K562 (cell line): Measurements from ENCODE around the gene LHCGR. TPM values are rescaled to one million over a fixed set of nuclear protein-coding genes. Genes with fewer than 3 reads are reported as not detected.

Experiments
- ATAC-seq: fragments of 200-7000 bp; cut with Tn5 transposase; 3 replicates; pipeline ENCODE4 v1.9.1; 2020; ENCODE audit warnings: moderate library complexity
- BruUV-seq: library from RNA; stranded (reverse); fragments of 400-500 nt; replicated peaks from 2 replicates; lab custom pipeline; 2021; lab: Mats Ljungman, UMichigan
- CTCF ChIA-PET: fragments of 300-600 bp; formaldehyde crosslinking; extraction: SDS; loops from one replicate; lab custom pipeline; 2021; ENCODE audit warnings: low intra/inter-chr PET ratio; lab: Yijun Ruan, JAX
- POLR2A ChIA-PET: fragments of 300-600, 350-650 bp; sonication (Branson Sonifier 250); formaldehyde crosslinking; extraction: SDS; loops from one replicate; lab custom pipeline; 2021; ENCODE audit warnings: antibody characterized with exemption, inconsistent platforms; lab: Yijun Ruan, JAX
- DNase-seq, 4 experiments: peaks; one replicate each; pipeline versions ENCODE4 v3.0.0 to v3.0.0-alpha.2; 2011 to 2018; ENCODE audit warnings: low spot score in 3 of 4, mixed read lengths in 3 of 4; ENCODE audit errors: extremely low read depth in 1 of 4
- FAIRE-seq: peaks from 2 replicates; lab custom pipeline; 2011; peaks lifted over from hg19 to GRCh38; lab: Jason Lieb, UNC
- H2AFZ ChIP-seq: 2 replicates; pipeline ENCODE4 v1.6.0; 2011; ENCODE audit warnings: low read depth, low read length, control low read depth, inconsistent platforms
- H3K27ac ChIP-seq: fragments of 200-600 bp; 3 replicates; pipeline ENCODE4 v1.8.0; 2011; ENCODE audit warnings: low read depth, mild to moderate bottlenecking, control low read depth, inconsistent platforms, low read length, moderate library complexity, mixed read lengths; ENCODE audit errors: extremely low read depth
- H3K27me3 ChIP-seq, 2 experiments: fragments of 300-600 bp in 1 of 2; 2 replicates in 1 of 2; 3 replicates in 1 of 2; pipeline versions ENCODE4 v1.6.0 to v1.8.0; 2011; ENCODE audit warnings: inconsistent platforms in 2 of 2, low read length in 2 of 2, mild to moderate bottlenecking in 1 of 2, mixed read lengths in 1 of 2, moderate library complexity in 1 of 2; ENCODE audit not compliant: control insufficient read depth in 2 of 2, insufficient read depth in 2 of 2
- H3K36me3 ChIP-seq: fragments of 300-600 bp; 3 replicates; pipeline ENCODE4 v1.8.0; 2011; ENCODE audit warnings: mild to moderate bottlenecking, low read length, inconsistent platforms; ENCODE audit not compliant: control insufficient read depth, insufficient read depth
- H3K4me1 ChIP-seq, 2 experiments: fragments of 200-600 bp in 1 of 2; replicated peaks in 1 of 2; 2 replicates in 1 of 2; 3 replicates in 1 of 2; pipeline versions ENCODE4 v1.5.1 to v1.8.0; 2011; ENCODE audit warnings: inconsistent platforms in 2 of 2, low read length in 2 of 2, mild to moderate bottlenecking in 1 of 2, mixed read lengths in 1 of 2, moderate library complexity in 1 of 2; ENCODE audit not compliant: control insufficient read depth in 2 of 2, insufficient read depth in 2 of 2
- H3K4me2 ChIP-seq: 2 replicates; pipeline ENCODE4 v1.6.1; 2011; ENCODE audit warnings: low read length, control low read depth, inconsistent platforms, mixed read lengths; ENCODE audit not compliant: insufficient read depth
- H3K4me3 ChIP-seq: fragments of 200-600 bp; sonication (generic), shearing (Covaris generic); 2 replicates; pipeline ENCODE4 v1.5.1; 2016; ENCODE audit warnings: control low read depth, inconsistent platforms
- H3K79me2 ChIP-seq: fragments of 200-600 bp; 3 replicates; pipeline ENCODE4 v1.8.0; 2011; ENCODE audit warnings: low read length, inconsistent platforms; ENCODE audit not compliant: control insufficient read depth, insufficient read depth
- H3K9ac ChIP-seq, 2 experiments: 2 replicates each; pipeline versions ENCODE4 v1.6.0 to v1.6.1; 2011; ENCODE audit warnings: low read depth in 2 of 2, low read length in 2 of 2, control low read depth in 1 of 2, inconsistent platforms in 1 of 2, mild to moderate bottlenecking in 1 of 2, mixed read lengths in 1 of 2; ENCODE audit not compliant: insufficient read depth in 1 of 2
- H3K9me1 ChIP-seq: one replicate; pipeline ENCODE4 v1.6.0; 2011; ENCODE audit warnings: inconsistent platforms, mild to moderate bottlenecking, low read length, moderate library complexity; ENCODE audit not compliant: control insufficient read depth, insufficient read depth
- H3K9me3 ChIP-seq: replicated peaks from 2 replicates; pipeline ENCODE4 v1.5.1; 2011; ENCODE audit warnings: low read depth, low read length, inconsistent platforms; ENCODE audit not compliant: control insufficient read depth, insufficient read depth
- H4K20me1 ChIP-seq: replicated peaks from 2 replicates; pipeline ENCODE4 v1.6.1; 2011; ENCODE audit warnings: low read length, inconsistent platforms, mixed read lengths; ENCODE audit not compliant: control insufficient read depth, insufficient read depth
- BRF1 ChIP-seq: IDR thresholded peaks from 3 replicates; pipeline ENCODE4 v1.6.1; 2011; ENCODE audit warnings: borderline replicate concordance, mild to moderate bottlenecking; ENCODE audit not compliant: insufficient read length; ENCODE audit errors: extremely low read depth
- CBFA2T3 ChIP-seq: fragments of 450-650 bp; IDR thresholded peaks from 2 replicates; pipeline ENCODE4 v1.6.1; 2017
- CBX1 ChIP-seq: sonication (generic); IDR thresholded peaks from 2 replicates; pipeline ENCODE4 v1.6.1; 2016; ENCODE audit warnings: antibody characterized with exemption, low read depth, mild to moderate bottlenecking
- FOXK1 ChIP-seq: sonication (generic); formaldehyde crosslinking; IDR thresholded peaks from 2 replicates; pipeline ENCODE4 v1.8.0; 2022; ENCODE audit warnings: missing genetic modification reagents, mild to moderate bottlenecking, borderline replicate concordance
- HLTF ChIP-seq: fragments of 450-650 bp; IDR thresholded peaks from 2 replicates; pipeline ENCODE4 v1.6.1; 2016
- HNRNPUL1 ChIP-seq: fragments of 200-400 bp; formaldehyde crosslinking; IDR thresholded peaks from 2 replicates; pipeline ENCODE4 v1.6.1; 2017; ENCODE audit warnings: low read length
- LEF1 ChIP-seq: fragments of 450-650 bp; IDR thresholded peaks from 2 replicates; pipeline ENCODE4 v1.6.1; 2016; ENCODE audit warnings: mild to moderate bottlenecking
- NR2C1 ChIP-seq, 2 experiments: fragments of 450-650 bp; IDR thresholded peaks; 2 replicates each; pipeline ENCODE4 v1.6.1; 2017; ENCODE audit warnings: mild to moderate bottlenecking in 2 of 2, antibody characterized with exemption in 1 of 2, inconsistent platforms in 1 of 2, missing compliant biosample characterization in 1 of 2, missing genetic modification characterization in 1 of 2
- ZNF431 ChIP-seq: sonication (generic); formaldehyde crosslinking; IDR thresholded peaks from 2 replicates; pipeline ENCODE4 v1.8.0; 2022; ENCODE audit warnings: mild to moderate bottlenecking, missing genetic modification reagents
- ZNF444 ChIP-seq: fragments of 250-450 bp; sonication (Bioruptor Pico); IDR thresholded peaks from 2 replicates; pipeline ENCODE4 v1.4.0; 2020; ENCODE audit warnings: mild to moderate bottlenecking, moderate library complexity
- in situ Hi-C: fragments of 300-500 bp; cut with MboI; formaldehyde crosslinking; loops from 4 replicates; pipeline ENCODE4 v1.15.0; 2018; ENCODE audit warnings: inconsistent platforms, mixed read lengths
- intact Hi-C: fragments of 100-400 bp; cut with micrococcal nuclease; formaldehyde crosslinking; loops from 2 replicates; pipeline ENCODE4 v1.14.2; 2022
- polyA plus RNA-seq, 8 experiments: library from polyadenylated mRNA; depleted of rRNA in 4 of 8; stranded (reverse) in 5 of 8; unstranded in 3 of 8; fragments of >200 nt; fragmentation: Nextera tagmentation in 2 of 8; fragmentation: Illumina TruSeq in 1 of 8; extraction: Ambion mirVana in 2 of 8; extraction: Trizol in 1 of 8; gene quantifications; 2 replicates each; pipeline versions ENCODE4 v1.2.1 to v1.2.3, GENCODE V29; 2011 to 2014; ENCODE audit warnings: inconsistent platforms in 1 of 8, missing spikeins in 1 of 8
- total RNA-seq, 7 experiments: library from RNA; depleted of rRNA in 6 of 7; stranded (reverse); fragments of >200 nt in 6 of 7; fragmentation: Illumina TruSeq in 2 of 7; extraction: Trizol in 2 of 7; gene quantifications; 2 replicates each; pipeline versions ENCODE4 v1.2.1 to v1.2.3, GENCODE V29; 2011 to 2021; ENCODE audit warnings: low replicate concordance in 1 of 7
- TF ChIP-seq, protein P1 (sequence below): fragments of 250-450 bp; sonication (Bioruptor Pico); IDR thresholded peaks from 2 replicates; pipeline ENCODE4 v1.8.0; 2022; ENCODE audit warnings: inconsistent platforms
- TF ChIP-seq, protein P2 (sequence below): IDR thresholded peaks from 2 replicates; pipeline ENCODE4 v1.6.1; 2016; ENCODE audit warnings: missing genetic modification characterization, missing compliant biosample characterization
- TF ChIP-seq, protein P3 (sequence below): fragments of 200-800 bp; sonication (Bioruptor generic); IDR thresholded peaks from 2 replicates; pipeline ENCODE4 v1.6.1; 2017; ENCODE audit warnings: missing genetic modification characterization, missing compliant biosample characterization
- TF ChIP-seq, protein P4 (sequence below): fragments of 450-650 bp; conservative IDR thresholded peaks from 2 replicates; pipeline ENCODE4 v1.6.1; 2016; ENCODE audit warnings: missing genetic modification characterization, low read depth, mild to moderate bottlenecking, missing compliant biosample characterization, moderate library complexity
- TF ChIP-seq, protein P5 (sequence below): fragments of 250-450 bp; sonication (Bioruptor Pico); IDR thresholded peaks from 2 replicates; pipeline ENCODE4 v1.5.0; 2022; ENCODE audit warnings: mild to moderate bottlenecking

LHCGR gene
- total and polyA plus RNA-seq, 9 of the 15 experiments (the other 6 are each of a cell fraction or from before 2014, with no cell fraction given), result not detected

DNA sequence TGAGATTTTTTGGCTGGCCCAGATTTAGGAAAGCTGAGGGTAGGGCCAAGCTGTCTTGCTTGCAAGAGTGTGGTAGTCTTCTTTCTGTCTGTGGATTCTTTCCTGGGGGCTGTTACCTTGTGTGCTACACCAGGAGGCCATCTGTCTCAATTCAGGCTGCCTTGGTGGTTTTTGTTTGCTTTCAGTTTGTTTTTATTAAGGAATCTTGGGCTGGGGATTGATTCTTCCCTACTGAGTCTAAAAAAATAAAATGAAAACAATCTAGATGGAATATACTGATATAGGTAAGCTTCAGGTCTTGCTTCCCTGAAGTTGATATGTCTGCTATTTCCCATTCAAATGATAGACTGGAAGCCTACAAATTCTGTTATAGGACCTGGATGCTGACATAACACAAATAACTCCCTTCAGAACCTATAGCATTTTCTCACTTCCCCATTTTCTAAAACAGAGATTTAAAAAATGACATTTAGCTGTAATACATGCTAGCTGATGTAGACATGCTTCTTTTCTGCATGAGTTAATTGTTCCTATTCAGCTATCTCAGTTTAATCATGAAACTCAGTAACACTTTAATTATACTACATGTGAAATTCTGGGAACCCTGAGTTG, 5.3 kb downstream of the LHCGR start:
- no TSS peak for BruUV-seq
- intact Hi-C loops, result no loop called here
- H3K27ac ChIP-seq, result no peak overlapping the region
- TF ChIP-seq, protein P1, sequence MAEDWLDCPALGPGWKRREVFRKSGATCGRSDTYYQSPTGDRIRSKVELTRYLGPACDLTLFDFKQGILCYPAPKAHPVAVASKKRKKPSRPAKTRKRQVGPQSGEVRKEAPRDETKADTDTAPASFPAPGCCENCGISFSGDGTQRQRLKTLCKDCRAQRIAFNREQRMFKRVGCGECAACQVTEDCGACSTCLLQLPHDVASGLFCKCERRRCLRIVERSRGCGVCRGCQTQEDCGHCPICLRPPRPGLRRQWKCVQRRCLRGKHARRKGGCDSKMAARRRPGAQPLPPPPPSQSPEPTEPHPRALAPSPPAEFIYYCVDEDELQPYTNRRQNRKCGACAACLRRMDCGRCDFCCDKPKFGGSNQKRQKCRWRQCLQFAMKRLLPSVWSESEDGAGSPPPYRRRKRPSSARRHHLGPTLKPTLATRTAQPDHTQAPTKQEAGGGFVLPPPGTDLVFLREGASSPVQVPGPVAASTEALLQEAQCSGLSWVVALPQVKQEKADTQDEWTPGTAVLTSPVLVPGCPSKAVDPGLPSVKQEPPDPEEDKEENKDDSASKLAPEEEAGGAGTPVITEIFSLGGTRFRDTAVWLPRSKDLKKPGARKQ (CRISPR knock-in tag), result no peak
- TF ChIP-seq, protein P2, sequence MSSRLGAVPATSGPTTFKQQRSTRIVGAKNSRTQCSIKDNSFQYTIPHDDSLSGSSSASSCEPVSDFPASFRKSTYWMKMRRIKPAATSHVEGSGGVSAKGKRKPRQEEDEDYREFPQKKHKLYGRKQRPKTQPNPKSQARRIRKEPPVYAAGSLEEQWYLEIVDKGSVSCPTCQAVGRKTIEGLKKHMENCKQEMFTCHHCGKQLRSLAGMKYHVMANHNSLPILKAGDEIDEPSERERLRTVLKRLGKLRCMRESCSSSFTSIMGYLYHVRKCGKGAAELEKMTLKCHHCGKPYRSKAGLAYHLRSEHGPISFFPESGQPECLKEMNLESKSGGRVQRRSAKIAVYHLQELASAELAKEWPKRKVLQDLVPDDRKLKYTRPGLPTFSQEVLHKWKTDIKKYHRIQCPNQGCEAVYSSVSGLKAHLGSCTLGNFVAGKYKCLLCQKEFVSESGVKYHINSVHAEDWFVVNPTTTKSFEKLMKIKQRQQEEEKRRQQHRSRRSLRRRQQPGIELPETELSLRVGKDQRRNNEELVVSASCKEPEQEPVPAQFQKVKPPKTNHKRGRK (tag), result no peak
- TF ChIP-seq LEF1 (no peak), NR2C1 (IDR thresholded peaks at IDR 0.05) (no peak), NR2C1 (tag; IDR thresholded peaks at IDR 0.05) (no peak), FOXK1 (CRISPR knock-in tag) (no peak), HNRNPUL1 (no peak), BRF1 (no peak), ZNF431 (no peak), ZNF444 (no peak), CBFA2T3 (no peak), CBX1 (no peak), HLTF (no peak)
- TF ChIP-seq, protein P3, sequence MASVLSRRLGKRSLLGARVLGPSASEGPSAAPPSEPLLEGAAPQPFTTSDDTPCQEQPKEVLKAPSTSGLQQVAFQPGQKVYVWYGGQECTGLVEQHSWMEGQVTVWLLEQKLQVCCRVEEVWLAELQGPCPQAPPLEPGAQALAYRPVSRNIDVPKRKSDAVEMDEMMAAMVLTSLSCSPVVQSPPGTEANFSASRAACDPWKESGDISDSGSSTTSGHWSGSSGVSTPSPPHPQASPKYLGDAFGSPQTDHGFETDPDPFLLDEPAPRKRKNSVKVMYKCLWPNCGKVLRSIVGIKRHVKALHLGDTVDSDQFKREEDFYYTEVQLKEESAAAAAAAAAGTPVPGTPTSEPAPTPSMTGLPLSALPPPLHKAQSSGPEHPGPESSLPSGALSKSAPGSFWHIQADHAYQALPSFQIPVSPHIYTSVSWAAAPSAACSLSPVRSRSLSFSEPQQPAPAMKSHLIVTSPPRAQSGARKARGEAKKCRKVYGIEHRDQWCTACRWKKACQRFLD (CRISPR knock-in tag), result no peak
- TF ChIP-seq, protein P4, sequence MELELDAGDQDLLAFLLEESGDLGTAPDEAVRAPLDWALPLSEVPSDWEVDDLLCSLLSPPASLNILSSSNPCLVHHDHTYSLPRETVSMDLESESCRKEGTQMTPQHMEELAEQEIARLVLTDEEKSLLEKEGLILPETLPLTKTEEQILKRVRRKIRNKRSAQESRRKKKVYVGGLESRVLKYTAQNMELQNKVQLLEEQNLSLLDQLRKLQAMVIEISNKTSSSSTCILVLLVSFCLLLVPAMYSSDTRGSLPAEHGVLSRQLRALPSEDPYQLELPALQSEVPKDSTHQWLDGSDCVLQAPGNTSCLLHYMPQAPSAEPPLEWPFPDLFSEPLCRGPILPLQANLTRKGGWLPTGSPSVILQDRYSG (tag), result no peak
- TF ChIP-seq, protein P5, sequence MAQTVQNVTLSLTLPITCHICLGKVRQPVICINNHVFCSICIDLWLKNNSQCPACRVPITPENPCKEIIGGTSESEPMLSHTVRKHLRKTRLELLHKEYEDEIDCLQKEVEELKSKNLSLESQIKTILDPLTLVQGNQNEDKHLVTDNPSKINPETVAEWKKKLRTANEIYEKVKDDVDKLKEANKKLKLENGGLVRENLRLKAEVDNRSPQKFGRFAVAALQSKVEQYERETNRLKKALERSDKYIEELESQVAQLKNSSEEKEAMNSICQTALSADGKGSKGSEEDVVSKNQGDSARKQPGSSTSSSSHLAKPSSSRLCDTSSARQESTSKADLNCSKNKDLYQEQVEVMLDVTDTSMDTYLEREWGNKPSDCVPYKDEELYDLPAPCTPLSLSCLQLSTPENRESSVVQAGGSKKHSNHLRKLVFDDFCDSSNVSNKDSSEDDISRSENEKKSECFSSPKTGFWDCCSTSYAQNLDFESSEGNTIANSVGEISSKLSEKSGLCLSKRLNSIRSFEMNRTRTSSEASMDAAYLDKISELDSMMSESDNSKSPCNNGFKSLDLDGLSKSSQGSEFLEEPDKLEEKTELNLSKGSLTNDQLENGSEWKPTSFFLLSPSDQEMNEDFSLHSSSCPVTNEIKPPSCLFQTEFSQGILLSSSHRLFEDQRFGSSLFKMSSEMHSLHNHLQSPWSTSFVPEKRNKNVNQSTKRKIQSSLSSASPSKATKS (CRISPR knock-in tag), result no peak

More for the DNA sequence above, 5.3 kb downstream of the LHCGR start:
- no peak overlapping the region for H3K4me3 ChIP-seq
- no peak overlapping the region for H3K4me2 ChIP-seq
- ChIA-PET CTCF (no interaction called here), POLR2A (no interaction called here)
- no peak for DNase-seq
- H3K79me2 ChIP-seq, result no peaks in the 10 kb centered on the region
- peaks cover 0 to 2% of the 10 kb centered on the region in 2 experiments; a peak in 2 of 5 replicates for H3K4me1 ChIP-seq
- H3K9ac ChIP-seq, result no peak overlapping the region
- in situ Hi-C loops, result no loop called here
- no peaks in the 10 kb centered on the region for H3K9me3 ChIP-seq
- peaks cover 0 to 7% of the 10 kb centered on the region in 2 experiments; a peak in 3 of 5 replicates for H3K27me3 ChIP-seq
- FAIRE-seq, result no peak
- H3K9me1 ChIP-seq, result no peaks in the 10 kb centered on the region
- H4K20me1 ChIP-seq, result no peaks in the 10 kb centered on the region; the same call in 1 of the 2 replicates
- no peak for ATAC-seq
- H3K36me3 ChIP-seq, result no peaks in the 10 kb centered on the region
- no peak overlapping the region for H2AFZ ChIP-seq
